Panc1 (cell line): ENCODE measurements around the gene PPIP5K1. TPM values are rescaled to one million over a fixed set of nuclear protein-coding genes. Genes with fewer than 3 reads are reported as not detected.

Source experiments
- ATAC-seq: fragments of 200-7000 bp; cut with Tn5 transposase; 2 replicates; pipeline ENCODE4 v1.9.1; 2020; ENCODE audit warnings: mild to moderate bottlenecking, moderate library complexity
- BruUV-seq: library from RNA; stranded (reverse); fragments of 400-500 nt; replicated peaks from 2 replicates; lab custom pipeline; 2021; lab: Mats Ljungman, UMichigan
- CTCF ChIA-PET: fragments of 300-600 bp; sonication (Branson Sonifier 250); formaldehyde crosslinking; loops from one replicate; lab custom pipeline; 2022; ENCODE audit warnings: antibody characterized with exemption; lab: Charles Lee
- POLR2A ChIA-PET: fragments of 300-600 bp; sonication (Branson Sonifier 250); formaldehyde crosslinking; loops from one replicate; lab custom pipeline; 2022; ENCODE audit warnings: antibody characterized with exemption; lab: Charles Lee
- DNase-seq: peaks from one replicate; pipeline ENCODE4 v3.0.0-alpha.2; 2010; ENCODE audit warnings: low read depth, low spot score
- H3K27ac ChIP-seq: 2 replicates; pipeline ENCODE4 v1.5.1; 2011; ENCODE audit warnings: mild to moderate bottlenecking, low read length, inconsistent platforms
- H3K27me3 ChIP-seq: fragments of 200-500 bp; sonication (Bioruptor generic); 2 replicates; pipeline ENCODE4 v1.6.0; 2014; ENCODE audit warnings: low read length, inconsistent platforms; ENCODE audit not compliant: control insufficient read depth, insufficient read depth
- H3K36me3 ChIP-seq: fragments of 200-500 bp; sonication (Bioruptor generic); 2 replicates; pipeline ENCODE4 v1.5.1; 2014; ENCODE audit warnings: inconsistent platforms, mild to moderate bottlenecking, low read length, moderate library complexity; ENCODE audit not compliant: control insufficient read depth, insufficient read depth
- H3K4me1 ChIP-seq: 2 replicates; pipeline ENCODE4 v1.5.1; 2011; ENCODE audit warnings: inconsistent platforms, mild to moderate bottlenecking, low read length, moderate library complexity; ENCODE audit not compliant: control insufficient read depth, insufficient read depth
- H3K4me3 ChIP-seq, 2 experiments: 2 replicates each; pipeline ENCODE4 v1.5.1; 2011 to 2012; ENCODE audit warnings: low read depth in 2 of 2, low read length in 2 of 2, mild to moderate bottlenecking in 2 of 2, inconsistent platforms in 1 of 2, moderate library complexity in 1 of 2
- H3K9me3 ChIP-seq: fragments of 200-500 bp; sonication (Bioruptor generic); 2 replicates; pipeline ENCODE4 v1.5.1; 2014; ENCODE audit warnings: low read depth, mild to moderate bottlenecking, inconsistent platforms, low read length, moderate library complexity; ENCODE audit not compliant: control insufficient read depth, insufficient read depth
- CTCF ChIP-seq: fragments of 450-650 bp; IDR thresholded peaks from 2 replicates; pipeline ENCODE4 v1.5.1; 2017; ENCODE audit warnings: mild to moderate bottlenecking
- POLR2AphosphoS5 ChIP-seq: IDR thresholded peaks from 2 replicates; pipeline ENCODE4 v1.6.1; 2012; ENCODE audit warnings: mild to moderate bottlenecking, low read depth, low read length, moderate library complexity
- REST ChIP-seq, 2 experiments: IDR thresholded peaks; 2 replicates each; pipeline ENCODE4 v1.6.1; 2011 to 2012; ENCODE audit warnings: low read depth in 2 of 2, control low read depth in 1 of 2, low read length in 1 of 2, mild to moderate bottlenecking in 1 of 2, moderate library complexity in 1 of 2; ENCODE audit not compliant: insufficient read depth in 1 of 2
- SIN3A ChIP-seq: IDR thresholded peaks from 2 replicates; pipeline ENCODE4 v1.6.1; 2012; ENCODE audit warnings: low read depth, mild to moderate bottlenecking, low read length, moderate library complexity, borderline replicate concordance; ENCODE audit not compliant: insufficient read depth
- TCF7L2 ChIP-seq: IDR thresholded peaks from 2 replicates; pipeline ENCODE4 v1.6.1; 2011; ENCODE audit warnings: mild to moderate bottlenecking, low read depth, low read length, inconsistent platforms
- in situ Hi-C: cut with HindIII; loops from 2 replicates; pipeline ENCODE4 v1.10.0; 2016; ENCODE audit warnings: low sequenced_read_pairs, low pct_unique_long_range_greater_than_20kb
- intact Hi-C: fragments of 100-400 bp; cut with micrococcal nuclease; formaldehyde crosslinking; loops from one replicate; pipeline ENCODE4 v1.10.0; 2022; ENCODE audit not compliant: unreplicated experiment
- total RNA-seq: library from RNA; stranded (reverse); gene quantifications from one replicate; pipeline ENCODE4 v1.2.1, GENCODE V29; 2021; ENCODE audit not compliant: unreplicated experiment

The PPIP5K1 gene
- total RNA-seq, 1 experiment from 2014 or later: 56.6 TPM

GRCh38 chr15:43524254-43524845 lies 65.7 kb downstream of the PPIP5K1 start:
- BruUV-seq: no TSS peak
- H3K9me3 ChIP-seq: no peaks in the 10 kb centered on the region
- ChIA-PET POLR2A (interaction anchor here (0.5 kb wide), 1 partner anchor 30 kb away, joined by 4 read pairs; no protein-coding TSS in a partner anchor), CTCF (no interaction called here)
- ATAC-seq: no peak
- no peak overlapping the region for H3K27ac ChIP-seq
- in situ Hi-C loops (no loop called here), intact Hi-C loops (no loop called here)
- no peaks in the 10 kb centered on the region for H3K4me1 ChIP-seq
- TF ChIP-seq SIN3A (no peak), CTCF (no peak), TCF7L2 (no peak), REST (IDR thresholded peaks at IDR 0.05; ENCODE audit: insufficient read depth in 1 of 2, low read depth in 2 of 2, low read length in 1 of 2) (no peak), POLR2AphosphoS5 (no peak)
- no peak for DNase-seq
- H3K4me3 ChIP-seq: no peak overlapping the region
- no peaks in the 10 kb centered on the region for H3K36me3 ChIP-seq
- H3K27me3 ChIP-seq: no peaks in the 10 kb centered on the region

- POLR2A ChIA-PET: no interaction called here
- intact Hi-C loops: no loop called here
- no peak for TF ChIP-seq TCF7L2
- TF ChIP-seq POLR2AphosphoS5: no peak
- TF ChIP-seq REST (IDR thresholded peaks at IDR 0.05; ENCODE audit: insufficient read depth in 1 of 2, low read depth in 2 of 2, low read length in 1 of 2): no peak
- TF ChIP-seq SIN3A: no peak
- no peak for TF ChIP-seq CTCF
- ATAC-seq: no peak
- H3K4me1 ChIP-seq: no peaks in the 10 kb centered on the region; the same call in 1 of the 2 replicates
- H3K9me3 ChIP-seq: no peaks in the 10 kb centered on the region
- no peak for DNase-seq
- BruUV-seq: no TSS peak
- H3K36me3 ChIP-seq: no peaks in the 10 kb centered on the region
- H3K27ac ChIP-seq: no peak overlapping the region
- CTCF ChIA-PET: no interaction called here
- no peaks in the 10 kb centered on the region for H3K27me3 ChIP-seq
- in situ Hi-C loops: no loop called here
- no peak overlapping the region for H3K4me3 ChIP-seq
These were observed 66.4 kb downstream of the PPIP5K1 start for GRCh38 chr15:43523646-43524045.
